GM18909 (cell line): ENCODE data around the gene FUCA1.
A peak's percentile ranks its signal among the peaks of the same experiment; 100 is the strongest.
"Not testable (repeated sequence)": the region's sequence is repeated elsewhere in the genome, so short reads cannot be mapped to it uniquely, and the experiment has no call there.

Experiments
- ATAC-seq: cut with Tn5 transposase; IDR thresholded peaks from one replicate; pipeline ENCODE4 v1.9.1; 2021; ENCODE audit warnings: mild to moderate bottlenecking; ENCODE audit not compliant: unreplicated experiment, poor library complexity

The FUCA1 gene

DNA sequence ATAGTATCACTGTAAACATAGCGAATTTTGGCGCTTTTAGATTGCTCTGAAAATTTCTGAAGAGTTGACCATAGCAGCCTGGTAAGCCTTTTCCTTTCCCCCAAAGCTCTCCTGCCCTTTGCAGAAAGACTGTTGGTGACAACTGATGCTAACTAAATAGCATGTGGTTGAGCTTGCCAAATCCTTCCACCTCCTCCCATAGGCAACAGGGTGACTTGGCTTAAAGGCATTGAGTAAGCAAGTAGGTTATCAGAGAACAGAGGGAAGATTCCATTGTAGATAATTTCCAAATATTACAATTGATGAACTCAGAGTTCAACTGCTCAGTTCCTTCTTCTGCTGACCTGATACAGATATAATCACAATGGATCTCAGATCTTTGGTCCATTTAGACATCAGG is 22.9 kb downstream of the FUCA1 start:
- no peak for ATAC-seq

DNA sequence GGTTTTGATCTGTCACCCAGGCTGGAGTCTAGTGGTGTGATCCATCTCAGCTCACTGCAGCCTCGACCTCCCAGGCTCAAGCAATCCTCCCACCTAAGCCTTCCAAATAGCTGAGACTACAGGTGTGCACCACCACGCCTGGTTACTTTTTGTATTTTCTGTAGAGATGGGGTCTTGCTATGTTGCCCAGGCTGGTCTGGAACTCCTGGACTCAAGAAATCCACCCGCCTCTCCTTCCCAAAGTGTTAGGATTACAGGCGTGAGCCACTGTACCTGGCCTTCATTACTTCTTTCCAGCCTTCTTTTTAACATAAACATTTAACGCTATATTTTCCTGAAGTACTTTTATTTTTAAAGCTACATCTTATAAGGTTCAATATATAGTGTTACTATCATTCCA is 24.4 kb downstream of the FUCA1 start:
- ATAC-seq: no peak

DNA sequence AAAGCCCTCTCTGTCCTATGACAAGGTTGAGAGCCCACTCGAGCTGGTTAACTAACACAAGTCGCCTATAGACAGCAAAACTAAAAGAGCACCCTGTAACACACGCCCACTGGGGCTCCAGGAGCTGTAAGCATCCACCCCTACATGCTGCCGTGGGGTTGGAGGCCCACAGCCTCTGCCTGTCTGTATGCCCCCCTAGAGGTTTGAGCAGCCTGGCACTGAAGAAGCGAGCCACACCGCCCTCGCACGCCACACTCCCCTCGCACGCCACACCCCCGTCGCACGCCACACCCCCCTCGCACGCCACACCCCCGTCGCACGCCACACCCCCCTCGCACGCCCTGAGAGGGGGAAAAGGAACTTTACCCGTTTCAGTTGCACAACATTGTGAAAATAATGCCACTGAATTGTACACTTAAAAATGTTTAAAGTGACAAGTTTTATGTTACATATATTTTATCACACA is 29.7 kb downstream of the FUCA1 start:
- peak; percentile 64 for ATAC-seq

DNA sequence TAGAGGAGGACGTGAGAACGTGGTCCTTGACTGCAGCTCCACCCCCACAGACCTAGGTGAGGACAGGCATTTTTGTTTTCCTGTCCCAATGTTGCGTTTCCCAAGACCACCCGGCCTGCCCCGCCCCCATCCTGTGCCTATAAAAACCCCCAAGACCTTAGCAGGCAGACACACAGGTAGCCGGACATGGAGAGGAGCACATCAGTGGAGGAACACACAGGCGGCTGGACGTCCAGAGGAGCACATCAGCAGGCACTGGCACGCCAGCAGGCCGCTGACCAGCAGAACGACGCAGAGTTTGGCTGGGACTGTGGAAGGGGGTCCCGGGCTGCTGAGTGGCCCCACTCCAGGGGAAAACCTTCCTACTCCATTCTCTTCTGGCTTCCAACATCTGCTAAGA is 30.2 kb downstream of the FUCA1 start:
- no peak for ATAC-seq

DNA sequence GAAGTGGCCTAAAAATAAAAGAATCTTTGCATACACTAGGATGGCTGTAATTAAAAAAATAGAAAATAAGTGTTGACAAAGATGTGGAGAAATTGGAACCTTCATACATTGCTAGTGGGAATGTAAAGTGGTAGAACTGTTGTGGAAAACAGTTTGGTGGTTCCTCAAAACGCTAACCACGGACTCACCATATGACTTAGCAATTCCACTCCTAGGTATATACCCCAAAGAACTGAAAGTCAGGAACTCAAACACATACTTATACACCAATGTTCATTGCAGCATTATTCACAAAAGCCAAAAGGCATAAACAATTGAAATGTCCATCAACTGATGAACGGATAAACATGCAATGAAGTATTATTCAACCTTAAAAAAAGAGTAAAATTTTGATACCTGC is 32.1 kb downstream of the FUCA1 start:
- no peak for ATAC-seq

DNA sequence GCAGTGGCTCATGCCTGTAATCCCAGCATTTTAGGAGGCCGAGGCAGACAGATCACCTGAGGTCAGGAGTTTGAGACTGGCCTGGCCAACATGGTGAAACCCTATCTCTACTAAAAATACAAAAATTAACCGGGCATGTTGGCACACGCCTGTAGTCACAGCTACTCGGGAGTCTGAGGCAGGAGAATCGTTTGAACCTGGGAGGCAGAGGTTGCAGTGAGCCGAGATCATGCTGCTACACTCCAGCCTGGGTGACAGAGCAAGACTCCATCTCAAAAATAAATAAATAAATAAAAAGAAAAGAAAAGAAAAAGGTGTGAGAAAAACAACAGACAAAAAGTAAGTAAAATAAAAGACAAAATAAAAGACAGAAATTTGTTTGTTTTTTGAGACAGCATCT is 33.9 kb downstream of the FUCA1 start:
- ATAC-seq: not testable (repeated sequence)

DNA sequence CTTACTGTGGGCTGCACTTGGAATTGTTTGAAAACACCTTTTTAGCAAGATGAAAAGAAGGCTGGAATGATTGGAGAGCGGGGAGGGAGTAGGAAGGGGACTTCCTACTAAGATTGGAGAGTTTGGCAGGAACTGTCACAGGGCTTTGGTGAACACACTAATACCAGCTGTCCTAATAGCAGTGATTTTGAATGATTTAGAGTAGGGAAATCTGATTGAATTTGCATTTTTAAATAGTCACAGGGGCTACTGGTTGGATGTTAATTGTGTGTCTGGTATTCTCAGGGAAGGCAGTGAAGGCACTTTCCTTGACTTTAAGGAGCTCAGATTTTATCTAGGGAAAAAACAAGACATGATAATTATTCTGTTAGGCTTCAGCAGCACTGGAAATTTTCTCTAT is 40.4 kb downstream of the FUCA1 start:
- ATAC-seq: no peak

DNA sequence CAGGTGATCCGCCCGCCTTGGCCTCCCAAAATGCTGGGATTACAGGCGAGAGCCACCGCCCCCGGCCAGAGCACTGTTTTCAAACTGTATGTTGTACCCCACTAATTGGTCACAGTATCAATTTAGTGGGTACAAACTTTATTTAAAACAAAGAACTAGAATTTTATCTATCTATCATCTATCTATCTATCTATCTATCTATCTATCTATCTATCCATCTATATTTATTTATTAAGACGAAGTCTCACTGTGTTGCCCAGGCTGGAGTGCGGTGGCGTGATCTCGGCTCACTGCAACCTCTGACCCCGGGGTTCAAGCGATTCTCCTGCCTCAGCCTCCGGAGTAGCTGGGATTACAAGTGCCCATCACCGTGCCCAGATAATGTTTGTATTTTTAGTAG is 41.5 kb downstream of the FUCA1 start:
- not testable (repeated sequence) for ATAC-seq

DNA sequence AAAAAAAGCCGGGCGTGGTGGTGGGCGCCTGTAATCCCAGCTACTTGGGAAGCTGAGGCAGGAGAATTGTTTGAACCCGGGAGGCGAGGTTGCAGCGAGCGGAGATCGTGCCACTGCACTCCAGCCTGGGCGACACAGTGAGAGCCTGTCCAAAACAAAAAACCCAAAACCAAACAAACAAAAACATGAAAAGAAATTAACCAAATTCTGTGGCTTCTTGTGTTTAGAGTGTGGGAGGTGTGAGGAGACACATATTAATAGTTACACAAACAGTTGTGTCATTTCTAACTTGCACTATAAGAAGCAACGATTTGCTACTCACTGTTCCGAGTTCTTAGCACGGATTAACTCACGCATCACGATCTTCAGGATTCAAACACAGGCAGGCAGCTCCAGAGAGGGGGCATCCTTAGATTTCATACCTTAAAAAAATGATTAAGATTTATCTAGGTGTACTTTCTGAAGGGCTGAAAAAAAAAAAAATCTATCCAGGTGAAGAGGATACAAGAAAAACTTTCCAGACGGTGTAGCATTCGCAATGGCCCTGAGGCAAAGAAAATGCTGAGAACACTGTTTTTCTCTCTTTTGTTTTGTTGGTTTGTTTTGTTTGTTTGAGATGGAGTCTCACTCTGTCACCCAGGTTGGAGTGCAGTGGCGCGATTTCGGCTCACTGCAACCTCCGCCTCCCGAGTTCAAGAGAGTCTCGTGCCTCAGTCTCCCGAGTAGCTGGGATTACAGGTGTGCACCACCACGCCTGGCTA is 42.1 kb downstream of the FUCA1 start:
- no peak for ATAC-seq

DNA sequence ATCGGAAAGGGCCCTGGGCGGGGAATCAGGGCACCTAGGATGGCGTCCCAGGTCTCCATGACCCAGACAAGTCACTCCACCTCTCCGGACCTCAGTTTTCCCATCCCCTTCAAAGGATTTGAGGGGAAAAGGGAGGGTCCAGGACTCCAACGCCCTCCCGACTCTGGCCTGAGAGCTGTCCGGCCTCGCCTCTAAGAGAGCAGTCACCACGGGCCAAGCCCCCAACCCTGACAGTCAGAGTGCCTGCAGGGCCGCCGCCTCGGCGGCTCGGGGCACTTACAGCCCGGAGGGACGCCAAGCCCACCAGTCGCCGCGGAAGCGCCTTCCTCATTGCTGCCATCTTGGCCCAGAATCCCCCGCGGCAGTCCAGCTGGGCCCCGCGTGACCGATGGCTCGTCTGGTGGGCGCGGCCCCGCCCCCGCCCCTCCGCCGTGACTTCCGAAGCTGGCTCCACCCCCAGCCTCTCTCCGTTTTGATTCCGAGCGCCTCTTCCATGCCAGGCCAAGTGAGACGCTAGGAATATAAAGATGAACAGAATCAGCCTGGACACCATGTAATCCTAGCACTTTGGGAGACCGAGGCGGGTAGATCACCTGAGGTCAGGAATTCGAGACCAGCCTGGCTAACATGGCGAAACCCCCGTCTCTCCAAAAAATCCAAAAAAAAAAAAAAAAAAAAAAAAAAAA is 42.9 kb downstream of the FUCA1 start, which contains the start of gene HMGCL:
HMGCL (minus strand) TSS at position 354 of the 686 bp plus-strand sequence; CDS start at position 340, 14 bp downstream.
- ATAC-seq: peak; percentile 80

DNA sequence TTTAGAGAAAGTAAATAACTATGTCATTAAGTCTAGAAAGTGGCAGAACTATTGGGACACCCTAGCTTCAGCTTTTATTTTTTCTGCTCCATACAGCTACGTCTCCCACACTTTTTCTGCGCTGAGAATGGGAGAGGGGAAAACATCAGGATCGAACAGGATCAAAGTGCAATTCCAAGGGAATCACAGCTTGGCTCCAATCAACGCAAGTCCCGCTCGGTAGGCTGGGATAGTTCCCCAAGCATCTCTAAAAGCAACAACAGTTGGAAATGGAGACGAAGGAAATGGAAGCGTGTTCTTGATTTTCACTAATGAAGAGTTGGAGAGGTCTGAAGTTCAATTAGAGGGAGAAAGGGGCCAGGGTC is 43.4 kb downstream of the FUCA1 start:
- no peak for ATAC-seq

DNA sequence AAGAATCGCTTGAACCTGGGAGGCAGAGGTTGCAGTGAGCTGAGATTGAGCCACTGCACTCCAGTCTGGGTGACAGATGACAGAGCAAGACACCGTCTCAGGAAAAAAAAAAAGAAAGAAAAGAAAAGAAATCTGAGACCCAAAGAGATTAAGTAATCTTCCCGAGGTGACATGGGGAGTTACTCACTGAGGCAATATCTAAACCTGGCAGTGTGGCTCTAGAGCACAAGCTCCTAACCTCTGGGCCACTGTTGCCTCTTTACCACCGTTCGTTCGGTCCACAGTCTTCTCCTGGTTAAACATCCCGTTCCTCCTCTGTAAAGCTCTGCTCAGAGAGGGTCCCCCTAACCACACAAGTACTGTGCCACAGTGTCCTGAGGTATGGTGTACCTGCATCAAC is 44.3 kb downstream of the FUCA1 start:
- no peak for ATAC-seq

DNA sequence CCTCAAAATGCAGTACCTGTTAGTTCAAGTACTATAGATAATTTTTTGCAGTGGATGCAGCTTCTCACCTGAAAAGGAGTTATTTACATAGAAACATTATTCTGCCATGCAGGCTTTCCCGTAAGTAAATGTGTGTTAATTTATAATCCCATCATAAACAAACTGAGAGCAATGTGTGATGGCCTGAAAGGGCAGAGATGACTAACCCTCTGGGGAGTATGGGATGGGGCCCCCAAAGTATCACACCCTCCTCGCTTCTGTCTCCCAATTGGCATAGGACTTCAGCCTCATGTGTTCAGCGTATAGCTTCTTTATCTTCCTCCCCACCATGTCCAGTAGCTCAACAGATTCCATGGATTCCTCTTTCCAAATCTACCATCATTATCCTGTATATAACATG is 50.5 kb downstream of the FUCA1 start:
- ATAC-seq: no peak

DNA sequence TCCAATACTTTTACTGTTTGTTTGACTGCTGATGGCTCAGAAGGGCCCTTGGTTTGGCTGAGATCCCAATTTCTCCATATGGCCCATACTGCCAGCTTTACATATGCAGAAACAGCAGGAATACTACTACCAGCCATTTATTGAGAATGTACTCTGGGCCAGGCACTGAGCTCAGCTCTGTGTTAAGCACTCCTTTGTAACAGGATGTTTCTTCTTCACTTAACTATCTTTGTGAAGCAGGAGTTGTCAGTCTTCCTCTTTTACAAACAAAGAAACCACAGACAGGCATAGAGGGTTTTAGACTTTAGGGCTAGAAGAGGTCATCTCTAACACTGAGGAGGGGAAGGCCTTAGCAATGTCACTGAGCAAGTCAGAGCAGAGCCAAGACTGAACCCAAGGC is 51.2 kb downstream of the FUCA1 start:
- no peak for ATAC-seq

DNA sequence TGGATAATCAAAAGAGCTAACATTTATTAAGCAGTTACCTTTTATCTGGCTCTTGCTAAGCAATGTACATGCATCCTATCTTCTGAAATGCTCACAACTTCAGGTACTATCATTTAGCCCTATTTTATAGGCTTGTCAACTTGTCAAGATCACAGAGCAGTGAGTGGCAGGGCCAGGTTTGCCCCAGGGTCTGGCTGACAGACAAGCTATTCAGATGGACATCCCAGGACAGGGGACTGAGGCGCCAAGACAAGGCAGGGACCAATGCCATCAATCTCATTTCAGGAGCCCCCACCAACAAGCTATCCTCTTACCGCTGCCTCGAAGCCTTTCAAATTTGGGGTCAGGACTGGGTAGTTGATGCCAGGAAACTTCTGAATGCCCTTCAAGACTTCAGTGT is 51.7 kb downstream of the FUCA1 start:
- no peak for ATAC-seq

DNA sequence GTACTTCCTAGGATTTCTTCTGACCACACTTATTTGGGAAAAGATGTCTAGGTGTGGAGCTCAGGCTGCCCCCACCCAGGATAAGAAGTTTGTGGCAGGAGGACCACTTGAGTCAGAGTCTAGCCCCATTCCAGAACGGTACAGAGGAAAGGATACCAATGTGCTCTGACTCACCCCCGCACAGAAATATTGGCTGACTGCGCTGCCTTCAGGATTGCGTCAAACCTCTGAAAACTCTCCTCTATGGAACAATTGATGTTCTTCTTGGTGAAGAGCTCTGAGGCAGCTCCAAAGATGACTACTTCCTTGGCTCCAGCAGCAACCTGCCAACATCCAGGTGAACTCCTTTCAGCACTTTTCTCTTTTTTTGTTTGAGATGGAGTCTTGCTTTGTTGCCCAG is 54.1 kb downstream of the FUCA1 start:
- no peak for ATAC-seq

DNA sequence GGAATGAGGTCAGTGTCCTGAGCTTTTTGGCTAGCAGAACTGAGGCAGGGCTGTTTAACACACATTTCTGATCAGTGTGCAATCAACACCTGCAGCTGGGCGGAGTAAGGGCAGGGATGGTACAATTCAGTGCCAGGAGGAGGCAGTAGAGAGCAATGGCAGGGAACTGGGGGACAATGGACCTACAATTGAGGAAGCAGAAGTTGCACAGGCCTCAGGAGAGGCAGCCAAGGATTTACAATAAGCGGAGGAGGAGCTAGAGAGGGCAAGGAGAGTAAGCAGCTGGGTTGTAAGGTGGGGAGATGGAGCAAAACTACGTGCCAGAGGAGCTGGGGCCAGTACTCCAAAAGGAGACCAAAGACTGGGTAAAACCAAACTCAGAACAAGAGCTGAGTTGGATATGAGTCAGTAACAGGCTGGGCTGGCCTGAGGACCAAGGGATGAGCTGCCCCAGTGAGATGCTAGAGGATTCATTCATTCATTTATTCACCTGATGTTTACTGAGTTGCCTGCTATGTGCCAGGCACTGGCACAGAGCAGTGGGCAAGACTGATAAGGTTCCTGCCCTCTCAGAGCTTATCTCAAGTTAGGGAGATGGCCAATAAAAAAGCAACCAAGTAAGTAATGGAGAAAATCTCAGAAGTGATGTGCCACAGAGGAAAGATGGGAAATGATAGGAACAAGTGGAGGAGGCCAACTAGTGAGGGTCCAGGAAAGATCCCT is 57.1 kb downstream of the FUCA1 start:
- ATAC-seq: peak; percentile 65

DNA sequence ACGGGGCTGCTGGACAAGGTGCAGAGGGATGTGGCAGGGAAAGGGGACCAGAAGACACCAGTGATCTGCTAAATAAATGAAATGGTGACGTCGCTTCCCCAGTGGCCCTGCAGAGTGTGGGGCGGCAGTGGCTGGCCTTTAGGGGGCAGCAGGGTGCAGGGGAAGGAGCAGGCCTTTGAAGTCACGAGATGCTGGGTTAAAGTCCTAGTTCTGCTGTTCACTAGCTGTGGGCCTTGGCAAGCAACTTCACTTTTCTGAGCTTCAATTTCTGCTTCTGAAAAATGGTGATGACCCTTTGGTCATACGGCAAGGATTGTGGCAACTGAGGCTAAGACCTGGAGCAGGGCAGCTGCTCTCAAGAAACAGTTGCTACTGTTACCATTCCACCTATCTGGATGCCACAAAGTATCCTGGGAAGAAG is 58.3 kb downstream of the FUCA1 start:
- peak; percentile 61 for ATAC-seq

DNA sequence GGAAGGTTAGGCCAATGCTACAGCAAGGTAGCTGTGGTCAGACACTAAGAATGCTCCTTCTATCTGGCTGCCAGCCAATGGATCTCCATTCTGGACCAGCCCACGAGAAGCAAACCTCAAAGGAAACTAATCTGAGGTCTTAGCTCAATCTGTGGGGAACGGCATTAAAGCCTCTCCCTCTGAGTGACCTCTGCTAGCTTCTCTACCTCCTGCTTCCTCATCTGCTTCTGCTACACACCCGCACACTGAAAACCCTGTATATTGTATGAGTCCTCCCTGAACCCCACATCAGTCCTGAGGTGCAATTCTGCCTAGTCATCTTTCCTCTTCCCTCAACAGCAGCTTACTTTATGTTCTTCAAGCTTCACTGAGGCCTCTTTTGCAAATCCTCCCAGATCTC is 60.6 kb downstream of the FUCA1 start:
- ATAC-seq: no peak

DNA sequence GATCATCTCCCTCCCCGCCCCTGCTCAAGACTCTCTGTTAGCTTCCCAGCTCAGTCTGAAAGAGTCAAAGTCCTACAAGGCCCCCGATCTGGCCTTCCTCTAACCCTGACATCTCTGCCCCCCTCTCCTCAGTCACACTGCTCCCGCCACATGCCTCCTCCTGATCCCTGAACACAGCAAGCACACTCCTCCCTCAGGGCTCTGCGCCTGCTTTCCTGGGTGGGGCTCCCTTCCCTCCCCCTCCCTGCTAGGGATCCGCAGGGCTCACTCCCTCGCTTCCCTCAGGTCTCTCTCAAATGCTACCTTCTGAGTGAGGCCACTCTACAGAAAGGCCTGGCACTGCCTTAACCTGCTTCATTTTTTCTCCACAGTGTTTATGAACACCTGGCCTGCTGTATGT is 61.8 kb downstream of the FUCA1 start:
- no peak for ATAC-seq

DNA sequence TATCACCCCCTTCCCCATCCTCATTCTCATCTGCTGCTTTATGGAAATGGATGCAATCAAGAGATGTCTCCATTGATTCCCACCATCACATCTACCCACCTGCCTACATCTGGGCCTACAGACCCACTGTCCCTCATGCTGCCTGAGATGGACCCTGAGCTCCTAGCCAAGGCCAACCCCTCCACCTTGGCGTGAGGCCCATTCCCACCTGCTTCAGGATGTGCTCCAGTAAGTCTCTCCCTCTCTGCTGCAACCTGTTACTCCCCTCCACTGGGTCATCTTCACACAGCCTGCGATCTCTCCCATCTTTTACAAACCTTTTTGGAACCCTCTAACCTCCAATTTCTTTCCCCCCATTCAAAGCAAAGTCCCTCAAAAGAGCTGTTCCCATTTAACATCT is 63.1 kb downstream of the FUCA1 start:
- no peak for ATAC-seq
